HG03469 (cell line): ENCODE measurements around the gene IGF1R.
A peak's percentile ranks its signal among the peaks of the same experiment; 100 is the strongest.

Experiments used
- ATAC-seq: cut with Tn5 transposase; IDR thresholded peaks from one replicate; pipeline ENCODE4 v1.9.1; 2021; ENCODE audit warnings: mild to moderate bottlenecking, moderate library complexity, moderate number of reproducible peaks; ENCODE audit not compliant: unreplicated experiment

The IGF1R gene

GRCh38 chr15:98647026-98647773, 1.1 kb upstream of the IGF1R start:
- peak; percentile 39 for ATAC-seq

DNA sequence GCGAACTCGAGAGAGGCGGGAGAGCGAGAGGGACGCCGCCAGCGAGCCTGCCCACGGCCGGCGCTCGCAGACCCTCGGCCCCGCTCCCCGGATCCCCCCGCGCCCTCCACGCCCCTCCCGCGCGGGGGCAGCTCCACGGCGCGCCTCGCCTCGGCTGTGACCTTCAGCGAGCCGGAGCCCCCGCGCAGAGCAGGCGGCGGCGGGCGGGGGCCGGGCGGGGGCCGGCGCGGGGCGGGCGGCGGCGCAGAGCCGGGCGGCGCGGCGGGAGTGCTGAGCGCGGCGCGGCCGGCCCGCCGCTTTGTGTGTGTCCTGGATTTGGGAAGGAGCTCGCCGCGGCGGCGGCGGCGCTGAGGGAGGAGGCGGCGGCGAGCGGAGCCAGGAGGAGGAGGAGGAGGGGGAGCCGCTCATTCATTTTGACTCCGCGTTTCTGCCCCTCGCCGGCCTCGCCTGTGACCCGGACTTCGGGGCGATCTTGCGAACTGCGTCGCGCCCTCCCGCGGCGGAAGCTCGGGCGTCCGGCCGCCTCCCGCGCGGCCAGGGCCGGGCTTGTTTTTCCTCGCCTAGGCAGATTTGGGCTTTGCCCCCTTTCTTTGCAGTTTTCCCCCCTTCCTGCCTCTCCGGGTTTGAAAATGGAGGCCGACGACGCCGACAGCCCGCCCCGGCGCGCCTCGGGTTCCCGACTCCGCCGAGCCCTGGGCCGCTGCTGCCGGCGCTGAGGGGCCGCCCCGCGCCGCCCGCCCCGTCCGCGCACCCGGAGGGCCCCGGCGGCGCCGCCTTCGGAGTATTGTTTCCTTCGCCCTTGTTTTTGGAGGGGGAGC, 524 bp downstream of the IGF1R start:
- ATAC-seq: peak; percentile 4

GRCh38 chr15:98649472-98650416, 1.4 kb downstream of the IGF1R start:
- ATAC-seq: no peak

- no peak for ATAC-seq
Measured at GRCh38 chr15:98650417-98651035, 2.2 kb downstream of the IGF1R start.

GRCh38 chr15:98651036-98651481, 2.7 kb downstream of the IGF1R start:
- no peak for ATAC-seq

- no peak for ATAC-seq
Measured at GRCh38 chr15:98651581-98652220, 3.4 kb downstream of the IGF1R start.

DNA sequence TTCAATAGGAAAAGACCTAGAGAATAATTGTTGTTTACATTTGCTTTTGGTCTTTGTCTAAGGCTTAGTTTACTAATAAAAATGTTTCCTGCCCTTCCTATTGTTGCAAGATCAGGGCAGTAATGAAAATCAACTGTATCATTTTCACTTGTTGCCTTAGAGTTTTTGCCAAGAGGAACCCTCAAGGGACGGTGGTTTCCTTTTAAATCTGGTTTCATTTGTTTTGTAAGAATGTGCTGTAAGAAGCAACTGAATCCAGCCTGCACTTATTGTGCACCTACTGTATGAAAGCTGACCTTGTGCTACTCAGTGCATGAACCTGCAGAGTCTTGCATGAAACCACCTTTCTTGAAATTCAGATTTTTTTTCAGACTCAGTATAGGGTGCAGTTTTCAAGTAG, 5.3 kb downstream of the IGF1R start:
- no peak for ATAC-seq

DNA sequence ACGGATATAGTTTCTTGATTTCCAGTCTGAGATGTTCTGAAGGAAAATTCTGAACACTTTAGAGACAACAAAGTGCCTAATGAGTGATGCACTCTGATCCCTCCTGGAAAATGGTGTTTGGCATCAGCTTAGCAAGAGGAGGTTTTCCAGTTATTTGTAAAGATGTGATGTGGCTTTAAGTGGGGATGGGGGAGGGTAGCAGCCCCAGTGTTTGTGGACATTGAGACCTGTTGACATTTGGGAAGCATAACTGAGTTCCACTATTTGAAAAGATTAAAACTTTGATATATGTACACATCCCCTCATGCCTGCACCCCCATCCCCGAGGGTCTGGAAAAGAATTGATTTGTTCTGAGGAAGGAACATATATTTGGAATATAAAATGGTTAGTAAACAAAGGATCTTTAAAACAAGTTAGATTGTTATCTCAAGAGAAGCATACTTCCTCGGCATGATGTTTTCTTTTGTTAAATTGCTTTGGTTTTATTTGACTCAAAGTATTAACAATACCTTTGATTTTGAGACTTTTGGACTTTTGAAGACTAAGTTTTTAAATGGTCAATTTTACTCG, 6.5 kb downstream of the IGF1R start:
- ATAC-seq: no peak

GRCh38 chr15:98655732-98656131, 7.4 kb downstream of the IGF1R start:
- ATAC-seq: no peak

DNA sequence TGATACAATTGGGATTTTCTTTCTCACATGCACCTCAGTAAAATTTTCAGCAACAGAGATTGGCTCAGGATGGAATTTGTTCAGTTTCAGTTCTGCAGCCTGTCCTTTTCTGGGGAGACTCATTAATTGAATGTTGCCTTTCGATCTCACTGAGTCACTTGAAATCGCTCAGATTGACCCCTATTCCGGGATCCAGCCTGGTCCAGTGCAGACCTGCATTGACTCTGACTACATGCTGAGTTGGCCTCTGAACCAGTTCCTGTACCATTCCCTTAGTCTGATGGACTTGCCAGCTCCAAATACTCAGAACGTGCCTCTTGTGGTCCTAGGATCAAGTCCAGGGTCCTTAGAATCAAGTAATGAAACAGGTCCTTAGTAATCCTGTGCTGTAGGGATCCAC, 9.4 kb downstream of the IGF1R start:
- ATAC-seq: no peak

DNA sequence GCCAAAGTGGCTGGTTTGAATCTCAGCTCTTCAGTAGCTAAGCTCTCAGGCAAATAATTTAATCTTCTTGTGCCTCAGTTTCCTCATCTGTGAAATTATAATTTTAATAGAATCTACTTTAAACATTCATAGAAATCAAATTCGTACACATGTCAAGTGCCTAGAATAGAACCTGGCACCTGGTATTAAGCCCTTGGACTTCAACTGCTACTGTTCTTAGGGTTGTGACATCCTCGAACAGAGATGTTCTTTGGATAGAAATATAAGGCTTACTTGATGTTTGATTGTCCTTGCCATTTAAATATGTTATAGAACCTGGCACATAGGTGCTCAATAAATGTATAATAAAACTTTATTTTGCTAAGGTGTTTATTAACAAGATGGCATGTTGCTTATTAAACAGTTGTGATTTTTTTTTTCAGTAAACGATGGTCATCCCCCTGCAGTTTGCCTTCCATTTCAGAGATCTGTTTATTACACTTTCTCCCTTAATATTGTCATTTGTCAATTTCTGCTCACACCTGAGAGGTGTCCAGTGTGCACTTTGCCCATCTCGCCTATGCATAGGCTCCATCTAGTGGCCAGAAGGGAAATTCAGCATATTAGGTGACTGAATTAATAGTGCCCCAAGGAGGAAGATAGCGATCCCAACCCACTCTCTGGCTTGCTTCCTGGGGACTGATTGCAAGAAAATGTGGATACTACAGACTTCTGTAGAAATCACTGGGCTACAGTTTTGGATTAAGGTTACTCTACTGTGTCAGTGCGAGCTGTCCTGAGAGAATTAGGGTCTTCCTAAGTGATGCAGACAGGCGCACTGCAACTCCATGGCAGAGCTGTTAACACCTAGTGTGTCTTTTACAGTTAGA, 10.7 kb downstream of the IGF1R start:
- ATAC-seq: peak; percentile 92

DNA sequence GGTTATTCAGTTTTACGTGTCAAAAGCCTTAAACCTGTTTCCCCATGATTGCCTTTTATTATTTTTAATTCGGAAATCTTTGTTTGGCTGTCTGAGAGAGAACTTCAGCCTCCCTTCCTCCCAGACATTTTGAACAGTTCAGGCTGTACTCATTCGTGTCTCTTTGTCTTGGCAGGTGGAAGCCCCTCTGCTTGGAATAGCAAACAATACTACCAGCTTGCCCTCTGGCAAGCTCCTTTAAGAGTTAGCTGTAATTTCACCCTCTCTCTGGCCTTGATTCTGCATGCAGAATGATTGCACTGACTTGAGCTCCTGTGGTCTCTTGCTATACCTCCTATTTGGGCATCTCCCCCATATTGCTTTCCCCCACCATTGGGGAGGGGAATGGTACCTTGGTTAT, 11.7 kb downstream of the IGF1R start:
- ATAC-seq: no peak

GRCh38 chr15:98663045-98663444, 14.7 kb downstream of the IGF1R start:
- ATAC-seq: no peak

DNA sequence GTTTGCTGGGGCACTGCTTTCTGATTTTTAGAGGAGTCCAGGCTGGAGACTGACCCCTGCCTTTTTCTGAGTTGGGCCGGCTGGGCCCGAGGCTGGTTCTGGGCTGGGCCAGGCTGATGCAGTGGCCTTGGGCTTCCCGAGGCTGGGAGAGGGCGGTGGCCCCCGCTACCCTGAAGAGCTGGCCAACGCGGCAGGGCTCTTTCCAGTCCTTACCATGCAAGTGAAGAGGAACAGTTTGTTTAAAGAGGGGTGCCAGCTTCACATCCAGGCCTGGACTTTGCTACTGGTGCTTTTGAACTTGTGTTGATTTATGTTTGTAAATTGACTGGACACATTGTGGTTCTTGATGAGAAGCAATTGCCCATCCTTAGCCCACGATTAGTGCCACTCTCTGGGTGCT, 15.3 kb downstream of the IGF1R start:
- no peak for ATAC-seq

GRCh38 chr15:98666441-98666840, 18.1 kb downstream of the IGF1R start:
- no peak for ATAC-seq

DNA sequence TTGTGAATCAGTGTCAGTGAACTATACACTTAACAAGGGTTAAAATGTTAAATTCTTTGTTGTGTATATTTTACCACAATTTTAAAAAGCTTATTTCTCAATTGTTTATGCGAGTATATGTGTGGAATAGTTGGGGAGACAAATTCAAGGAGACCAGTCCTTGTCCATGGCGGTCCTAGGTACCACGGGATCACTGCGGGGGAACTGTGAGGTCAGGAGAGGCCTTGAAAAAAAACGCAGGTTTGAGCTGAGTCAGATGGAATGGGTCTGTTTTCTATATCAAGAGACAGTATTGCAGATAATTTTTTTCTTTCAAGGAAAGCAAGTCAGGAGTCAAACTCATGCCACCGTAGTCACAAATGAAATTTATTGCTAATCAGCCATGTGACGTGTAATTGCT, 18.5 kb downstream of the IGF1R start:
- ATAC-seq: no peak

GRCh38 chr15:98667521-98668179, 19.3 kb downstream of the IGF1R start:
- ATAC-seq: no peak

GRCh38 chr15:98668566-98669308, 20.4 kb downstream of the IGF1R start:
- no peak for ATAC-seq
